IMR-90 (cell line): Measurements from ENCODE around the gene CNIH1. TPM values are rescaled to one million over a fixed set of nuclear protein-coding genes. Genes with fewer than 3 reads are reported as not detected.

Source experiments
- ATAC-seq: fragments of 200-7000 bp; cut with Tn5 transposase; 2 replicates; pipeline ENCODE4 v1.9.1; 2020; ENCODE audit warnings: low read depth, mild to moderate bottlenecking, moderate library complexity
- BruUV-seq: library from RNA; stranded (reverse); fragments of 400-500 nt; replicated peaks from 2 replicates; lab custom pipeline; 2021; lab: Mats Ljungman, UMichigan
- CTCF ChIA-PET: fragments of 300-600 bp; formaldehyde crosslinking; extraction: SDS; loops from one replicate; lab custom pipeline; 2021; ENCODE audit warnings: antibody characterized with exemption; lab: Yijun Ruan, JAX
- POLR2A ChIA-PET: fragments of 300-600 bp; sonication (Branson Sonifier 250); formaldehyde crosslinking; loops from one replicate; lab custom pipeline; 2022; ENCODE audit warnings: antibody characterized with exemption; ENCODE audit not compliant: unreplicated experiment; lab: Charles Lee
- DNase-seq: peaks from one replicate; pipeline ENCODE4 v3.0.0; 2013
- H2AFZ ChIP-seq: replicated peaks from 2 replicates; pipeline ENCODE3; 2013; ENCODE audit warnings: low read length, mild to moderate bottlenecking; ENCODE audit not compliant: poor library complexity
- H2AK5ac ChIP-seq: 2 replicates; pipeline ENCODE4 v1.6.1; 2013; ENCODE audit warnings: low read depth, low read length, inconsistent platforms
- H2AK9ac ChIP-seq: replicated peaks from 2 replicates; pipeline ENCODE3; 2013; ENCODE audit warnings: mild to moderate bottlenecking, low read depth, low read length, moderate library complexity; ENCODE audit not compliant: poor library complexity
- H2BK120ac ChIP-seq: 2 replicates; pipeline ENCODE4 v1.6.1; 2013; ENCODE audit warnings: low read depth, low read length, inconsistent platforms
- H2BK15ac ChIP-seq: 3 replicates; pipeline ENCODE4 v1.6.1; 2013; ENCODE audit warnings: low read depth, low read length, inconsistent platforms
- H2BK20ac ChIP-seq: 2 replicates; pipeline ENCODE4 v1.6.1; 2013; ENCODE audit warnings: low read depth, mild to moderate bottlenecking, inconsistent platforms, low read length, moderate library complexity
- H2BK5ac ChIP-seq: 2 replicates; pipeline ENCODE4 v1.6.1; 2013; ENCODE audit warnings: mild to moderate bottlenecking, low read depth, low read length, inconsistent platforms; ENCODE audit not compliant: poor library complexity, severe bottlenecking
- H3K14ac ChIP-seq: replicated peaks from 2 replicates; pipeline ENCODE4 v1.6.1; 2013; ENCODE audit warnings: low read depth, low read length, inconsistent platforms
- H3K18ac ChIP-seq: 2 replicates; pipeline ENCODE4 v1.6.1; 2013; ENCODE audit warnings: low read depth, low read length, control low read depth
- H3K23ac ChIP-seq: 2 replicates; pipeline ENCODE4 v1.6.1; 2013; ENCODE audit warnings: low read depth, low read length, inconsistent platforms
- H3K27ac ChIP-seq: 2 replicates; pipeline ENCODE4 v1.5.1; 2013; ENCODE audit warnings: mild to moderate bottlenecking, control low read depth, low read length; ENCODE audit not compliant: insufficient read depth
- H3K27me3 ChIP-seq: 2 replicates; pipeline ENCODE4 v1.6.1; 2013; ENCODE audit warnings: low read length; ENCODE audit not compliant: control insufficient read depth, insufficient read depth
- H3K36me3 ChIP-seq: 2 replicates; pipeline ENCODE4 v1.6.1; 2013; ENCODE audit warnings: low read length, mixed read lengths; ENCODE audit not compliant: control insufficient read depth, insufficient read depth
- H3K4ac ChIP-seq: 2 replicates; pipeline ENCODE4 v1.6.1; 2013; ENCODE audit warnings: low read depth, low read length, inconsistent platforms
- H3K4me1 ChIP-seq: 2 replicates; pipeline ENCODE4 v1.6.1; 2013; ENCODE audit warnings: low read length, mixed read lengths; ENCODE audit not compliant: control insufficient read depth, insufficient read depth
- H3K4me2 ChIP-seq: 2 replicates; pipeline ENCODE4 v1.6.1; 2013; ENCODE audit warnings: low read depth, mild to moderate bottlenecking, control low read depth, low read length, moderate library complexity
- H3K4me3 ChIP-seq: 2 replicates; pipeline ENCODE4 v1.5.1; 2013; ENCODE audit warnings: low read depth, mild to moderate bottlenecking, control low read depth, low read length, moderate library complexity; ENCODE audit not compliant: insufficient read depth
- H3K56ac ChIP-seq: 2 replicates; pipeline ENCODE4 v1.6.1; 2013; ENCODE audit warnings: low read length, inconsistent platforms; ENCODE audit not compliant: insufficient read depth; ENCODE audit errors: extremely low read depth
- H3K79me1 ChIP-seq, 2 experiments: 2 replicates each; pipeline ENCODE4 v1.6.1; 2013; ENCODE audit warnings: low read length in 2 of 2, inconsistent platforms in 1 of 2, low read depth in 1 of 2
- H3K9ac ChIP-seq: 2 replicates; pipeline ENCODE4 v1.6.1; 2013; ENCODE audit warnings: low read depth, low read length, control low read depth
- H3K9me1 ChIP-seq: 2 replicates; pipeline ENCODE4 v1.6.1; 2013; ENCODE audit warnings: low read length, inconsistent platforms; ENCODE audit not compliant: insufficient read depth
- H3K9me3 ChIP-seq: 2 replicates; pipeline ENCODE4 v1.6.1; 2013; ENCODE audit warnings: low read length; ENCODE audit not compliant: control insufficient read depth, insufficient read depth
- H4K20me1 ChIP-seq: 2 replicates; pipeline ENCODE4 v1.6.1; 2013; ENCODE audit warnings: low read length, inconsistent platforms; ENCODE audit not compliant: insufficient read depth
- H4K5ac ChIP-seq: 2 replicates; pipeline ENCODE4 v1.6.1; 2013; ENCODE audit warnings: mild to moderate bottlenecking, low read depth, low read length, control low read depth
- H4K8ac ChIP-seq, 2 experiments: 2 replicates each; pipeline ENCODE4 v1.6.1; 2013; ENCODE audit warnings: low read depth in 2 of 2, low read length in 2 of 2, control low read depth in 1 of 2, inconsistent platforms in 1 of 2
- H4K91ac ChIP-seq: 2 replicates; pipeline ENCODE4 v1.6.1; 2013; ENCODE audit warnings: low read depth, low read length, inconsistent platforms; ENCODE audit not compliant: insufficient read depth
- BHLHE40 ChIP-seq: fragments of 150-350 bp; IDR thresholded peaks from 2 replicates; pipeline ENCODE4 v1.6.1; 2016; ENCODE audit warnings: mild to moderate bottlenecking, low read depth, low read length
- CEBPB ChIP-seq: IDR thresholded peaks from 2 replicates; pipeline ENCODE4 v1.6.1; 2012; ENCODE audit warnings: low read depth, low read length, improper control_type of control experiment
- FOS ChIP-seq: fragments of 150-350 bp; IDR thresholded peaks from 2 replicates; pipeline ENCODE4 v1.6.1; 2016; ENCODE audit warnings: low read depth, low read length
- MAFK ChIP-seq: IDR thresholded peaks from 2 replicates; pipeline ENCODE4 v1.6.1; 2012; ENCODE audit warnings: low read depth, low read length, improper control_type of control experiment
- POLR2A ChIP-seq: IDR thresholded peaks from 2 replicates; pipeline ENCODE4 v1.6.1; 2012; ENCODE audit warnings: mild to moderate bottlenecking, low read depth, low read length
- RAD21 ChIP-seq: IDR thresholded peaks from 2 replicates; pipeline ENCODE4 v1.6.1; 2012; ENCODE audit warnings: low read length, improper control_type of control experiment
- RCOR1 ChIP-seq: IDR thresholded peaks from 2 replicates; pipeline ENCODE4 v1.6.1; 2012; ENCODE audit warnings: mild to moderate bottlenecking, low read length, improper control_type of control experiment; ENCODE audit not compliant: insufficient replicate concordance
- SMC3 ChIP-seq: fragments of 150-350 bp; IDR thresholded peaks from 2 replicates; pipeline ENCODE4 v1.6.1; 2016; ENCODE audit warnings: low read depth, mild to moderate bottlenecking, antibody characterized with exemption, low read length, moderate library complexity
- WGBS, 2 experiments: methylation state at CpG; one replicate each; pipeline versions ENCODE4 v1.1.5 to v1.1.7; 2013; ENCODE audit warnings: missing lambda C conversion rate in 2 of 2; ENCODE audit not compliant: insufficient read length in 1 of 2; ENCODE audit errors: extremely low coverage in 2 of 2; 5-methylcytosine and 5-hydroxymethylcytosine counted together
- dilution Hi-C: fragments of 300-500 bp; cut with HindIII; formaldehyde crosslinking; loops from one replicate; pipeline ENCODE4 v1.14.3; 2018; ENCODE audit warnings: low sequenced_read_pairs; ENCODE audit not compliant: unreplicated experiment
- in situ Hi-C: fragments of 300-500 bp; cut with MboI; formaldehyde crosslinking; loops from 3 replicates; pipeline ENCODE4 v1.14.3; 2019; ENCODE audit warnings: low sequenced_read_pairs, inconsistent platforms, mixed read lengths
- intact Hi-C: fragments of 100-400 bp; cut with micrococcal nuclease; formaldehyde crosslinking; loops from 2 replicates; pipeline ENCODE4 v1.10.0; 2022
- polyA plus RNA-seq, 3 experiments: library from polyadenylated mRNA; depleted of rRNA; stranded (reverse); fragments of >200 nt; gene quantifications; 2 replicates each; pipeline ENCODE4 v1.2.3, GENCODE V29; 2012; ENCODE audit warnings: low replicate concordance in 1 of 3
- total RNA-seq: library from RNA; depleted of rRNA; stranded (reverse); fragments of >200 nt; gene quantifications from 2 replicates; pipeline ENCODE4 v1.2.3, GENCODE V29; 2012
- TF ChIP-seq, protein P1 (sequence below): fragments of 150-350 bp; IDR thresholded peaks from 2 replicates; pipeline ENCODE4 v1.6.1; 2016; ENCODE audit warnings: low read depth, mild to moderate bottlenecking, low read length, moderate library complexity, borderline replicate concordance
- TF ChIP-seq, protein P2 (sequence below): conservative IDR thresholded peaks from 2 replicates; pipeline ENCODE4 v1.5.1; 2012; ENCODE audit warnings: mild to moderate bottlenecking, low read depth, low read length, improper control_type of control experiment

Gene CNIH1
- total and polyA plus RNA-seq, 2 of the 4 experiments (the other 2 are of a cell fraction), result 244 to 284 TPM

DNA sequence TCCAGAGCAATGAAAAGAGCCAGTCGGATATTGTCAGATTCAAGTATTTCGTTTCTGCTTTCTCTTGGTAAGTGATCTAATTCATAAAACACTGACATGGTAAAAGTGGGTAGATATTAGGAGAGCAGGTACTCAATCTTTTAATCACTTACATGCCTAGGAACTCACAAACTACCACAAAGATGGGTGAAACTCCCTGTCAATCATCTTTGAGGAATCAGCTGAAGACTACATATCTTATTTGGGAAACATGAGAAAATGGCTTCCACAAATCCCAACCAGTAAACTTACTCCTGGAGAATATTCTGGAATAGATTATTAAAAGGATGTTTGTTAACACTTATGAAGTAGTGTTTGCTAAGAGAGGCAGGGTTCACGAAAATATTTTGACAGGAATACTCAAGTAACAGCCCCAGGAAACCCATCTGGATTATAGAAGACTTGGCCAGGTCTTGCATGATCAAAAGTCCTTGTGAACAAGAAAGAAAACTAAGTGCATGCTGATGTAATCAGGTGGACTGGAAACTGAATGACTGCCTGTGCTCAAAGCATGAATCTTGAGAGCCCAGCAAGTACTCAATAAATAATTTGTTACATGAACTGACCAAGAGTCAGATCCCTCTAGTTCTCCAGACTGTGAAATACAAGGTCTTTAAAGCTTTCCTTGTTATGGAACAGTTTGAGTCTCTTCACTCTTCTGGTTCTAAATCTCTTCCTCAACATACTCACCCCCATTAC lies 15.5 kb downstream of the CNIH1 start:
- Histone ChIP-seq H3K27me3 (no peaks in the 10 kb centered on the region), H4K20me1 (peaks cover 3% of the 10 kb centered on the region; the same call in 1 of the 2 replicates), H2AK9ac (no peak overlapping the region), H3K9me3 (no peaks in the 10 kb centered on the region), H2BK5ac (no peak overlapping the region), H3K9ac (no peak overlapping the region), H4K8ac (no peak overlapping the region), H2BK20ac (no peak overlapping the region), H3K18ac (no peak overlapping the region), H3K4me3 (no peak overlapping the region), H3K23ac (no peak overlapping the region), H3K4ac (no peak overlapping the region), H3K27ac (no peak overlapping the region), H3K9me1 (no peaks in the 10 kb centered on the region; the same call in 1 of the 2 replicates), H3K79me1 (peaks cover 26 to 28% of the 10 kb centered on the region in 2 experiments), H4K91ac (no peak overlapping the region), H2AK5ac (no peak overlapping the region), H3K56ac (no peak overlapping the region), H3K4me2 (no peak overlapping the region), H3K36me3 (peaks cover 17% of the 10 kb centered on the region), H2BK15ac (no peak overlapping the region), H2BK120ac (no peak overlapping the region), H3K14ac (no peak overlapping the region), H3K4me1 (no peaks in the 10 kb centered on the region), H4K5ac (no peak overlapping the region), H2AFZ (no peak overlapping the region)
- DNase-seq, result no peak
- CTCF ChIA-PET, result no interaction called here
- BruUV-seq, result no TSS peak
- intact Hi-C loops, result no loop called here
- ATAC-seq, result no peak
- in situ Hi-C loops, result no loop called here
- no CpG with 5 or more reads among the region's 3 CpGs for WGBS, 2 experiments
- dilution Hi-C loops, result no loop called here
- TF ChIP-seq, protein P1, sequence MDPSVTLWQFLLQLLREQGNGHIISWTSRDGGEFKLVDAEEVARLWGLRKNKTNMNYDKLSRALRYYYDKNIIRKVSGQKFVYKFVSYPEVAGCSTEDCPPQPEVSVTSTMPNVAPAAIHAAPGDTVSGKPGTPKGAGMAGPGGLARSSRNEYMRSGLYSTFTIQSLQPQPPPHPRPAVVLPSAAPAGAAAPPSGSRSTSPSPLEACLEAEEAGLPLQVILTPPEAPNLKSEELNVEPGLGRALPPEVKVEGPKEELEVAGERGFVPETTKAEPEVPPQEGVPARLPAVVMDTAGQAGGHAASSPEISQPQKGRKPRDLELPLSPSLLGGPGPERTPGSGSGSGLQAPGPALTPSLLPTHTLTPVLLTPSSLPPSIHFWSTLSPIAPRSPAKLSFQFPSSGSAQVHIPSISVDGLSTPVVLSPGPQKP, result no peak
- no peak for TF ChIP-seq MAFK
- TF ChIP-seq RCOR1, result no peak
- TF ChIP-seq, protein P2, sequence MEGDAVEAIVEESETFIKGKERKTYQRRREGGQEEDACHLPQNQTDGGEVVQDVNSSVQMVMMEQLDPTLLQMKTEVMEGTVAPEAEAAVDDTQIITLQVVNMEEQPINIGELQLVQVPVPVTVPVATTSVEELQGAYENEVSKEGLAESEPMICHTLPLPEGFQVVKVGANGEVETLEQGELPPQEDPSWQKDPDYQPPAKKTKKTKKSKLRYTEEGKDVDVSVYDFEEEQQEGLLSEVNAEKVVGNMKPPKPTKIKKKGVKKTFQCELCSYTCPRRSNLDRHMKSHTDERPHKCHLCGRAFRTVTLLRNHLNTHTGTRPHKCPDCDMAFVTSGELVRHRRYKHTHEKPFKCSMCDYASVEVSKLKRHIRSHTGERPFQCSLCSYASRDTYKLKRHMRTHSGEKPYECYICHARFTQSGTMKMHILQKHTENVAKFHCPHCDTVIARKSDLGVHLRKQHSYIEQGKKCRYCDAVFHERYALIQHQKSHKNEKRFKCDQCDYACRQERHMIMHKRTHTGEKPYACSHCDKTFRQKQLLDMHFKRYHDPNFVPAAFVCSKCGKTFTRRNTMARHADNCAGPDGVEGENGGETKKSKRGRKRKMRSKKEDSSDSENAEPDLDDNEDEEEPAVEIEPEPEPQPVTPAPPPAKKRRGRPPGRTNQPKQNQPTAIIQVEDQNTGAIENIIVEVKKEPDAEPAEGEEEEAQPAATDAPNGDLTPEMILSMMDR, result no peak
- no peak for TF ChIP-seq SMC3
- no peak for TF ChIP-seq BHLHE40
- no peak for TF ChIP-seq POLR2A
- no peak for TF ChIP-seq FOS
- TF ChIP-seq CEBPB, result no peak
- TF ChIP-seq RAD21, result no peak
- POLR2A ChIA-PET, result no interaction called here
